Fibroblast of lung (primary cell): ENCODE results near the gene CHST13. TPM values are rescaled to one million over a fixed set of nuclear protein-coding genes. Genes with fewer than 3 reads are reported as not detected.

Source experiments
- DNase-seq, 2 donors: peaks; one replicate each; pipeline versions ENCODE4 v3.0.0 to v3.0.0-alpha.2; 2010; ENCODE audit warnings: low read depth in 2 of 2
- H2AFZ ChIP-seq: 2 replicates; pipeline ENCODE4 v1.5.1; 2012; ENCODE audit warnings: low read length, control low read depth, inconsistent platforms
- H3K27ac ChIP-seq: 2 replicates; pipeline ENCODE4 v1.5.1; 2011; ENCODE audit warnings: low read length, control low read depth; ENCODE audit not compliant: insufficient read depth
- H3K27me3 ChIP-seq: 2 replicates; pipeline ENCODE4 v1.5.1; 2011; ENCODE audit warnings: mild to moderate bottlenecking, low read length; ENCODE audit not compliant: control insufficient read depth, insufficient read depth
- H3K36me3 ChIP-seq: 2 replicates; pipeline ENCODE4 v1.5.1; 2011; ENCODE audit warnings: low read length; ENCODE audit not compliant: control insufficient read depth, insufficient read depth
- H3K4me1 ChIP-seq: 2 replicates; pipeline ENCODE4 v1.5.1; 2011; ENCODE audit warnings: low read length; ENCODE audit not compliant: control insufficient read depth, insufficient read depth; ENCODE audit errors: extremely low read depth
- H3K4me2 ChIP-seq: 2 replicates; pipeline ENCODE4 v1.5.1; 2011; ENCODE audit warnings: low read length, control low read depth; ENCODE audit not compliant: insufficient read depth; ENCODE audit errors: extremely low read depth
- H3K4me3 ChIP-seq, 4 experiments: fragments of 200-600 bp in 1 of 4; sonication (generic) in 1 of 4; replicated peaks in 1 of 4; 2 replicates each; pipeline ENCODE4 v1.5.1; 2011 to 2016; ENCODE audit warnings: low read length in 4 of 4, low read depth in 3 of 4, mild to moderate bottlenecking in 3 of 4, control low read depth in 2 of 4, inconsistent platforms in 1 of 4, mixed read lengths in 1 of 4; ENCODE audit not compliant: insufficient read depth in 1 of 4; ENCODE audit errors: control extremely low read depth in 1 of 4
- H3K79me2 ChIP-seq: 2 replicates; pipeline ENCODE4 v1.5.1; 2012; ENCODE audit warnings: mild to moderate bottlenecking, low read length, inconsistent platforms; ENCODE audit not compliant: control insufficient read depth, insufficient read depth
- H3K9ac ChIP-seq: 2 replicates; pipeline ENCODE4 v1.5.1; 2011; ENCODE audit warnings: mild to moderate bottlenecking, low read length, control low read depth; ENCODE audit not compliant: insufficient read depth
- H3K9me3 ChIP-seq: 2 replicates; pipeline ENCODE4 v1.5.1; 2012; ENCODE audit warnings: low read depth, low read length; ENCODE audit not compliant: control insufficient read depth, insufficient read depth
- H4K20me1 ChIP-seq: 2 replicates; pipeline ENCODE4 v1.5.1; 2011; ENCODE audit warnings: low read length; ENCODE audit not compliant: control insufficient read depth, insufficient read depth; ENCODE audit errors: extremely low read depth
- EZH2 ChIP-seq: IDR thresholded peaks from 2 replicates; pipeline ENCODE4 v1.5.1; 2012; ENCODE audit warnings: low read length, control low read depth, mild to moderate bottlenecking; ENCODE audit errors: missing control alignments
- polyA plus RNA-seq, 2 donors: library from polyadenylated mRNA; depleted of rRNA in 1 of 2; stranded (reverse) in 1 of 2; unstranded in 1 of 2; fragments of >200 nt; gene quantifications; 2 replicates each; pipeline ENCODE4 v1.2.1, GENCODE V29; 2011 to 2012; ENCODE audit warnings: missing spikeins in 1 of 2
- total RNA-seq: library from RNA; depleted of rRNA; stranded (reverse); fragments of >200 nt; gene quantifications from 2 replicates; pipeline ENCODE4 v1.2.1, GENCODE V29; 2014
- TF ChIP-seq, protein P1 (sequence below), 2 donors: IDR thresholded peaks in 1 of 2; conservative IDR thresholded peaks in 1 of 2; 1 replicate in 1 of 2; 2 replicates in 1 of 2; pipeline ENCODE4 v1.5.1; 2011 to 2012; ENCODE audit warnings: low read length in 2 of 2, control low read depth in 1 of 2, inconsistent platforms in 1 of 2, low read depth in 1 of 2, mild to moderate bottlenecking in 1 of 2

Gene CHST13
- total and polyA plus RNA-seq, 2 donors (not counting 1 experiment from before 2014, with no cell fraction given): under 0.01 TPM; not detected in 1

DNA sequence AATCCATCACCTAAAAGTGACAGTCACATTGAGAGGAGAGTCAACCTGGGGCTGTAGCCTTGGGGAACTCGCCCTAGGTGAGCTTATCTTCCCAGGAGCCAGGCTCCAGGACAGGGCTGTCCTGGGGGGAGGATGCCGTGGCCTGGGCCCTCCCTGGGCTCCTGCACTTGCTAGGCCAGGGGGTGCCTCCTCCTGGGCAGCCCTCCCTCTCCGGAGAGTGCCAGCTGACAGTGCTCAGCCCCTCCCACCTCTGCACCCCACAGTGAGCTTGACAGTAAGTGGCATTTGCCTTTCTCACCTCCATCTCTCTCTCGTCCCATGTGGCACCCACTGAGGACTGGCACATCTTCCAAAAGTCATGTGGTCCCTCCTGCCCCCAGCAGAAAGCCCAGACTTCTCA lies 25.5 kb upstream of the CHST13 start:
- Histone ChIP-seq H3K79me2 (no peaks in the 10 kb centered on the region), H2AFZ (no peak overlapping the region), H3K4me2 (no peak overlapping the region), H3K4me3 (no peak overlapping the region), H3K4me1 (no peaks in the 10 kb centered on the region), H4K20me1 (no peaks in the 10 kb centered on the region), H3K9ac (no peak overlapping the region), H3K27ac (no peak overlapping the region), H3K9me3 (no peaks in the 10 kb centered on the region), H3K27me3 (peaks cover 5% of the 10 kb centered on the region), H3K36me3 (no peaks in the 10 kb centered on the region)
- DNase-seq: no peak
- TF ChIP-seq EZH2: no peak
- TF ChIP-seq, protein P1, sequence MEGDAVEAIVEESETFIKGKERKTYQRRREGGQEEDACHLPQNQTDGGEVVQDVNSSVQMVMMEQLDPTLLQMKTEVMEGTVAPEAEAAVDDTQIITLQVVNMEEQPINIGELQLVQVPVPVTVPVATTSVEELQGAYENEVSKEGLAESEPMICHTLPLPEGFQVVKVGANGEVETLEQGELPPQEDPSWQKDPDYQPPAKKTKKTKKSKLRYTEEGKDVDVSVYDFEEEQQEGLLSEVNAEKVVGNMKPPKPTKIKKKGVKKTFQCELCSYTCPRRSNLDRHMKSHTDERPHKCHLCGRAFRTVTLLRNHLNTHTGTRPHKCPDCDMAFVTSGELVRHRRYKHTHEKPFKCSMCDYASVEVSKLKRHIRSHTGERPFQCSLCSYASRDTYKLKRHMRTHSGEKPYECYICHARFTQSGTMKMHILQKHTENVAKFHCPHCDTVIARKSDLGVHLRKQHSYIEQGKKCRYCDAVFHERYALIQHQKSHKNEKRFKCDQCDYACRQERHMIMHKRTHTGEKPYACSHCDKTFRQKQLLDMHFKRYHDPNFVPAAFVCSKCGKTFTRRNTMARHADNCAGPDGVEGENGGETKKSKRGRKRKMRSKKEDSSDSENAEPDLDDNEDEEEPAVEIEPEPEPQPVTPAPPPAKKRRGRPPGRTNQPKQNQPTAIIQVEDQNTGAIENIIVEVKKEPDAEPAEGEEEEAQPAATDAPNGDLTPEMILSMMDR (conservative IDR thresholded peaks at IDR 0.05 in 1 of 2, IDR thresholded peaks at IDR 0.05 in 1 of 2; ENCODE audit: low read depth in 1 of 2, low read length in 2 of 2): no peak

DNA sequence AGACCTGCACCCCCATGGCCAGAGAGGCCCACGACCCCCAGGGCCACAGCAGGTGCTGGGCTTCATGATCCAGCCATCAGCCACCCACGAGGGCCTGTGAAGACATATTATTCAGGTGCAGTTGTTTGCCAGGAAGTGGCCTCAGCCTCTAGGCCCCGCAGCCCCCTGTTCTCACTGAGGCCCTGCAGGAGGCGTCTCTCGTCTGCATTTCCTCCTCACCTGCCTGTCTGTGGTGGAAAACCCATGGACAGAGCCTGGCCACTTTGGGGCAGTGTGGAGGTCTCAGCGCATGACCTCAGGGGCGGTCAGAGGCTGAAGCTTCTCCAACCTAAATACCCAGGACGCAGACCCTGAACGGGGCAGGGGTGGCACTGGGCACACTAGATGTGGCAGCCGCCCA lies 25.0 kb upstream of the CHST13 start:
- H3K4me3 ChIP-seq: no peak overlapping the region

GRCh38 chr3:126499401-126499800 lies 24.6 kb upstream of the CHST13 start:
- no peak overlapping the region for H3K4me3 ChIP-seq
- TF ChIP-seq EZH2: no peak
- TF ChIP-seq, protein P1 (conservative IDR thresholded peaks at IDR 0.05 in 1 of 2, IDR thresholded peaks at IDR 0.05 in 1 of 2; ENCODE audit: low read depth in 1 of 2, low read length in 2 of 2): no peak
- H4K20me1 ChIP-seq: no peaks in the 10 kb centered on the region
- H2AFZ ChIP-seq: no peak overlapping the region
- H3K79me2 ChIP-seq: no peaks in the 10 kb centered on the region
- H3K4me1 ChIP-seq: no peaks in the 10 kb centered on the region
- DNase-seq: no peak
- H3K4me2 ChIP-seq: no peak overlapping the region
- no peak overlapping the region for H3K9ac ChIP-seq
- H3K27me3 ChIP-seq: peaks cover 5% of the 10 kb centered on the region
- no peaks in the 10 kb centered on the region for H3K9me3 ChIP-seq
- H3K27ac ChIP-seq: no peak overlapping the region
- no peaks in the 10 kb centered on the region for H3K36me3 ChIP-seq

More for the DNA sequence above, 25.0 kb upstream of the CHST13 start:
- no peak overlapping the region for H3K4me2 ChIP-seq
- H3K79me2 ChIP-seq: no peaks in the 10 kb centered on the region
- H2AFZ ChIP-seq: no peak overlapping the region
- no peaks in the 10 kb centered on the region for H3K4me1 ChIP-seq
- H3K36me3 ChIP-seq: no peaks in the 10 kb centered on the region
- H3K9me3 ChIP-seq: no peaks in the 10 kb centered on the region
- no peaks in the 10 kb centered on the region for H4K20me1 ChIP-seq
- no peak overlapping the region for H3K27ac ChIP-seq
- no peak for DNase-seq
- TF ChIP-seq, protein P1 (conservative IDR thresholded peaks at IDR 0.05 in 1 of 2, IDR thresholded peaks at IDR 0.05 in 1 of 2; ENCODE audit: low read depth in 1 of 2, low read length in 2 of 2): no peak
- no peak for TF ChIP-seq EZH2
- H3K27me3 ChIP-seq: peaks cover 5% of the 10 kb centered on the region
- no peak overlapping the region for H3K9ac ChIP-seq
